Measurements from ENCODE around the gene GGA1.

Gene GGA1

DNA sequence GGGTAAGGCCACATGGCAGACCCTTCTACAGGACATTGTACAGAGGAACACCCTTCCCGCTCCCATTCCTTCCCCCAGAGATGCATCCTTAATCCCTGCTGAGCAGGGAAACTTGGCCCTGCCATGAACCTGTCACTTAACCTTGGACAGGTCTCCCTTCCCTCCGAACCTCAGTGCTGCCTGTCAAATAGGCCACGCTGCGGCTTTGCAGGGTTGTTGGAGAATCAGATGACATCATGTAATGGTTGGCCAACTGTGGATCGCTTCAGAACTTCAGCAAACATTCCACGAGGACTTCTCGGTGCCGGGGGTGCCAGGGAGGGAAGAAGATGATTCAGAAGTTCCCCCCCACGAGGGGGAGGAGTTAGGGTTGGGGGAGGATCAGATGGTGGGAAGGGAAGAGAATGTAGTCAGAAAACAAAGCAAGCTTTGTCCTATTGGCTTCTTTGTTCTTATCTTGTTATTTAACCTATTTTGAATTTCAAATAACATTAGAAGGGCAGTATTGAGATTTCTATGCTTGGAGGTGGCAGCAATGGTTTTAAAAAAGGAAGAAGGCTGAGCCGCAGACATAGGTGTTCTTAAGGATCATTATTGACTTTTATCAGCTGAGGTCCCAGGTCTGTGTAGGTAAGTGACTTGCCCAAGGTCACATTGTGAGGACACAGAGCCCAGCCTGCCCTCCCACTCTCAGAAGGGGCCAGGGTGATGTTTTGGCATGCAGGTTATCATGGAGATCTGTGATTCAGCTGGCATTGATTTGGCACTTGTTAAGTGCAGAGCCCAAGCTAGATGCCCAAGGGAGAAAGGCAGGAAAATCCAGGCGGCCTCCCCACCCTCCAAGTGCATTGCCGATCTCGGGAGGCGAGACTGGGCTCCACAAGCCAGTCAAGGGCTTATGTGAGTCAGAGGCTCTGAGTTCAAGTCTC is 45.2 kb upstream of the GGA1 start:
- DNase-seq (ENCODE audit: low read depth): peak; percentile 94
- TF ChIP-seq, protein P1, sequence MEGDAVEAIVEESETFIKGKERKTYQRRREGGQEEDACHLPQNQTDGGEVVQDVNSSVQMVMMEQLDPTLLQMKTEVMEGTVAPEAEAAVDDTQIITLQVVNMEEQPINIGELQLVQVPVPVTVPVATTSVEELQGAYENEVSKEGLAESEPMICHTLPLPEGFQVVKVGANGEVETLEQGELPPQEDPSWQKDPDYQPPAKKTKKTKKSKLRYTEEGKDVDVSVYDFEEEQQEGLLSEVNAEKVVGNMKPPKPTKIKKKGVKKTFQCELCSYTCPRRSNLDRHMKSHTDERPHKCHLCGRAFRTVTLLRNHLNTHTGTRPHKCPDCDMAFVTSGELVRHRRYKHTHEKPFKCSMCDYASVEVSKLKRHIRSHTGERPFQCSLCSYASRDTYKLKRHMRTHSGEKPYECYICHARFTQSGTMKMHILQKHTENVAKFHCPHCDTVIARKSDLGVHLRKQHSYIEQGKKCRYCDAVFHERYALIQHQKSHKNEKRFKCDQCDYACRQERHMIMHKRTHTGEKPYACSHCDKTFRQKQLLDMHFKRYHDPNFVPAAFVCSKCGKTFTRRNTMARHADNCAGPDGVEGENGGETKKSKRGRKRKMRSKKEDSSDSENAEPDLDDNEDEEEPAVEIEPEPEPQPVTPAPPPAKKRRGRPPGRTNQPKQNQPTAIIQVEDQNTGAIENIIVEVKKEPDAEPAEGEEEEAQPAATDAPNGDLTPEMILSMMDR (conservative IDR thresholded peaks at IDR 0.05; ENCODE audit: low read length): no peak
- peak overlapping the region; percentile 88 for H3K4me3 ChIP-seq (ENCODE audit: low read length)

DNA sequence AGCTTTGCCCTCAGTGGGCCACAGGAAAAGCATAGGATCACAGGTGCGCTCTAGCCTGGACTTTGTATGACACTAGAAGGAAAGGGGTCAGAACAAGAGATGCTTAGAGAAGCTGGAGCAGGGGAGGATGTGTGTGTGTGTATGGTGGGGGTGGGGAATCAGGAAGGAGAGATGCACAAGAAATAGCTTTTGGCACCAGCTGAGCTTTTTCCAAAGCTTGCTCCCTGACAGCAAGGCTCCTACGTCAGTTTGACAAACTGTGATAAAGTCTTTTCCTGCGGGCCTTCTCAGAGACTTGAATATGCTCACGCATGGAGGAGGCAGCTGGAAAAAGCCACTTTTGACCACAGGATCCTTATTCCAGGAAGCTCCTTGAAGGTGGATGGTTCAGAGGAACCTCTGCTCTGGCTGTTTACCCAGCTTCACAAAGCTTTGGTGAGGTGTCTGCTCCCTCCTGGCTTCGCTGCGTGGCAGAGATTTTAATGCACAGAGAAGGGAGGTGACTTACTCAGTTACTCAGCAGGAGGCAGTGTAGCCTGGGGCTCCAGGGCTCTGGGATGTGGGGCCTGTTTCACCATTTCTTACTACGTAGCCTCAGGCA is 44.4 kb upstream of the GGA1 start:
- TF ChIP-seq, protein P1 (conservative IDR thresholded peaks at IDR 0.05; ENCODE audit: low read length): no peak
- H3K4me3 ChIP-seq (ENCODE audit: low read length): peak overlapping the region; percentile 21; the same call in 1 of the 2 replicates
- no peak for DNase-seq (ENCODE audit: low read depth)

DNA sequence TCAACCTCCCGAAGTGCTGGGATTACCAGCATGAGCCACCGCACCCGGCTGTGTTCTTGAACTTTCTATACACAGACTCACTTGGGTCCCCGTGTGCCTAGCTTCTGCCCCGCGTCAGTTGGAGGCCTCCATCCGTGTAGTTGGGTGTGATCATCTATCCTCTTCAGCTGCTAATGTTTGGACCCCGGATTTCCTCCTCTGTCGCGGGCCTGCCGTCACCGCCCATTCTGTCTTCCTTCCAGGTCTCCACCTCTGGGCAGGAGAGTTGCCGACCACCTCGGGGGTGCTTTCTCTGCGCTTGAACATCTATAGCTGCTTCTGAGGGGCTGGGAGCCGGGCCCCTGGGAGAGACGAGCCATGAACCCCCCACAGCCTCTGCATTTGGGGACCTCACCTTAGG is 42.8 kb upstream of the GGA1 start:
- no peak for DNase-seq (ENCODE audit: low read depth)
- no peak overlapping the region for H3K4me3 ChIP-seq (ENCODE audit: low read length)
- TF ChIP-seq, protein P1 (conservative IDR thresholded peaks at IDR 0.05; ENCODE audit: low read length): no peak

DNA sequence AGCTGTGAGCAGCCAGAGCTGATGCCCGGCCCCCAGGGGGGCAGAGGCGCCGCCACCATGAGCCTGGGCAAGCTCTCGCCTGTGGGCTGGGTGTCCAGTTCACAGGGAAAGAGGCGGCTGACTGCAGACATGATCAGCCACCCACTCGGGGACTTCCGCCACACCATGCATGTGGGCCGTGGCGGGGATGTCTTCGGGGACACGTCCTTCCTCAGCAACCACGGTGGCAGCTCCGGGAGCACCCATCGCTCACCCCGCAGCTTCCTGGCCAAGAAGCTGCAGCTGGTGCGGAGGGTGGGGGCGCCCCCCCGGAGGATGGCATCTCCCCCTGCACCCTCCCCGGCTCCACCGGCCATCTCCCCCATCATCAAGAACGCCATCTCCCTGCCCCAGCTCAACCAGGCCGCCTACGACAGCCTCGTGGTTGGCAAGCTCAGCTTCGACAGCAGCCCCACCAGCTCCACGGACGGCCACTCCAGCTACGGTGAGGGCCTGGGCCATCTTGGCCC is 42.3 kb upstream of the GGA1 start:
- TF ChIP-seq, protein P1 (conservative IDR thresholded peaks at IDR 0.05; ENCODE audit: low read length): no peak
- no peak overlapping the region for H3K4me3 ChIP-seq (ENCODE audit: low read length)
- no peak for DNase-seq (ENCODE audit: low read depth)

DNA sequence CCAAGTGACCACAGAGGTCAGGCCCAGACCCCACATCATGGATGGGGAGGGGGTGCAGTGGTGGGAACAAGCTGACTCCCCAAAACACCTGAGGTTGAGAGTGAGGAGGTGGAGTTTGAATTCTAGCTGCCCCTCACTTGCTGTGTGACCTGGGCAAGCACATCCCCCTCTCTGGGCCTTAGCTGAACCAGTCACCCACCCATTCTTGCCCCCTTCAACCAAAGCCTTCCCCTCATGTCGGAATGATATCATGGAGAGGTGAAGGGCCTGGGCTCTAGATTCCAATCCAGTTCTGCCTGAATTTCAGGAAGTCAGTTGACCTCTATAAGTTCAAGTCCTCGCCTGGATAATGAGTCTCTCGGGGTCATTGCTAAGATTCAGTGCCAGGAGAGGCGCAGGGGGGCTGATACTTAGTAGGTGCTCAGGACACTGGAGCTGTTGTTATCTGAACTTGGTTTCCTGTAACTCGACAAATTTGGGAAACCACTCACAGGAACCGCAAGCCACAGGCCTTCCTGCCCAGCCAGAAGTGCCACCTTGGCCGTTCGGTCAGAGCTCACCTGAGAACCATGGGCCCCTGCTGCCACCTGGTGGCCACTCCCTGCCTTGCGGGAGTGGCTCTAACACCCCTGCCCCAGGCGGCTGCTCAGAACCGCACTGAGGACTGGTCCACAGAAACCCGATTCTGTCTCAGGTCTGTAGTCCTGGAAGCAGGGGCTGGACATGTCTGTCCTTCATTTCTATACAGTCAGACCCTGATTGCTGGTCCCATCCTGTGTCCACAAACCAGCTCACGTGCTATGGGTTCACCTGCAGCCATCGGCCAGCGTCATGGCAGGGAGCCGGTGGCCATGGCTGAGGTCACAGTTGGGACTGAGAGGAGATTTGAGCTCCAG is 41.5 kb upstream of the GGA1 start:
- DNase-seq (ENCODE audit: low read depth): peak; percentile 52
- no peak overlapping the region for H3K4me3 ChIP-seq (ENCODE audit: low read length)
- TF ChIP-seq, protein P1 (conservative IDR thresholded peaks at IDR 0.05; ENCODE audit: low read length): peak; percentile 77

DNA sequence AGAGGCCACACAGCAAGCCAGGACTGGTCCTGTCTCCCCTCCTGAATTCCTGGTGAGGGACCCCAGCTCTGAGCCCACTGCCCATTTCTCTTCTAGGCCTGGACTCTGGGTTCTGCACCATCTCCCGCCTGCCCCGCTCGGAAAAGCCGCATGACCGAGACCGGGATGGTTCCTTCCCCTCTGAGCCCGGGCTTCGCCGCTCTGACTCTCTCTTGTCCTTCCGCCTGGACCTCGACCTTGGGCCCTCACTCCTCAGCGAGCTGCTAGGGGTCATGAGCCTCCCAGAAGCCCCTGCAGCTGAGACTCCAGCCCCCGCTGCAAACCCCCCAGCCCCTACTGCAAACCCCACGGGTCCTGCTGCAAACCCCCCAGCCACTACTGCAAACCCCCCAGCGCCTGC is 40.6 kb upstream of the GGA1 start:
- TF ChIP-seq, protein P1 (conservative IDR thresholded peaks at IDR 0.05; ENCODE audit: low read length): no peak

More for the DNA sequence above, 40.6 kb upstream of the GGA1 start:
- no peak overlapping the region for H3K4me3 ChIP-seq (ENCODE audit: low read length)
- DNase-seq (ENCODE audit: low read depth): no peak
